ENCODE measurements around the gene IFITM5.
"Not testable (repeated sequence)": the region's sequence is repeated elsewhere in the genome, so short reads cannot be mapped to it uniquely, and the experiment has no call there.

The IFITM5 gene

GRCh38 chr11:282171-282570, 17.2 kb downstream of the IFITM5 start:
- no peak for DNase-seq

- no peak for DNase-seq
Observed at GRCh38 chr11:281486-282161, 17.7 kb downstream of the IFITM5 start.

- no peak for DNase-seq
Observed at GRCh38 chr11:280706-281485, 18.4 kb downstream of the IFITM5 start.

GRCh38 chr11:279966-280705, 19.2 kb downstream of the IFITM5 start:
- DNase-seq, result no peak

GRCh38 chr11:279040-279965, 20.0 kb downstream of the IFITM5 start:
- DNase-seq, result no peak

GRCh38 chr11:278001-278951, 21.1 kb downstream of the IFITM5 start, which contains the start of gene NLRP6:
NLRP6 (plus strand) TSS chr11:278407; CDS start chr11:278570, 163 bp downstream.
- no peak for DNase-seq

GRCh38 chr11:276219-276618, 23.1 kb downstream of the IFITM5 start:
- DNase-seq, result no peak

GRCh38 chr11:272931-273198, 26.5 kb downstream of the IFITM5 start:
- no peak for DNase-seq

- no peak for DNase-seq
Observed at GRCh38 chr11:272195-272930, 27.0 kb downstream of the IFITM5 start.

GRCh38 chr11:271319-271715, 28.0 kb downstream of the IFITM5 start:
- DNase-seq, result no peak

- DNase-seq, result no peak
Observed at GRCh38 chr11:270451-271318, 28.6 kb downstream of the IFITM5 start.

GRCh38 chr11:269146-269890, 30.0 kb downstream of the IFITM5 start:
- no peak for DNase-seq

GRCh38 chr11:268716-269145, 30.6 kb downstream of the IFITM5 start:
- not testable (repeated sequence) for DNase-seq

- no peak for DNase-seq
Observed at GRCh38 chr11:267491-267994, 31.8 kb downstream of the IFITM5 start.

GRCh38 chr11:266676-267439, 32.5 kb downstream of the IFITM5 start:
- no peak for DNase-seq

GRCh38 chr11:261624-262023, 37.7 kb downstream of the IFITM5 start:
- no peak for DNase-seq

- no peak for DNase-seq
Observed at GRCh38 chr11:259413-259812, 39.9 kb downstream of the IFITM5 start.

Measured in fibroblast of upper back skin (primary cell).